ENCODE measurements around the gene TNFRSF13B.

TNFRSF13B gene

DNA sequence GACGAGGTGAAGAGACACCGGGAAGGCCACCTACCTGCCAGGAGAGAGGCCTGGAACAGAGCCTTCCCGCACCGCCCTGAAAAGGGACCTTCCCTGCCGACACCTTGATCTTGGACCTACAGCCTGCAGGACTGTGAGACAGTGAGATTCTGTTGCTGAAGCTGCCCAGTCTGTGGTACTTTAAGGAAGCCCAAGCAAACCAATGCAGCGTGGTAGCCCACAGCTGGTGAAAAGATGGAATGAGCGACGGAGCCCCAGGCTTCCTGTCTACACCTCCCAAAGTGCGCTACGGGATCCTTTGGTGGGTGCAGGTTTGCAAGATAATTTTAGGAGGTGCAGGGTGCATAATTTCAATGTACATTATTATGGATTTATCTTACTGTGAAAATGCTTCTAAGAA is 33.9 kb downstream of the TNFRSF13B start:
- H3K9me3 ChIP-seq (ENCODE audit: low read depth, low read length): no peaks in the 10 kb centered on the region
- DNase-seq (ENCODE audit: low read depth, low spot score): no peak
- H3K27ac ChIP-seq: no peak overlapping the region
- no peak overlapping the region for H3K9ac ChIP-seq (ENCODE audit: insufficient read length)
- H3K36me3 ChIP-seq (ENCODE audit: insufficient read depth, low read length): no peaks in the 10 kb centered on the region
- TF ChIP-seq FOXP2 (optimal IDR thresholded peaks at IDR 0.05; ENCODE audit: control extremely low read depth, extremely low read length, insufficient read depth) (no peak), POLR2AphosphoS5 (IDR thresholded peaks at IDR 0.05; ENCODE audit: borderline replicate concordance, low read depth, low read length) (no peak)
- H3K4me3 ChIP-seq: no peak overlapping the region

DNA sequence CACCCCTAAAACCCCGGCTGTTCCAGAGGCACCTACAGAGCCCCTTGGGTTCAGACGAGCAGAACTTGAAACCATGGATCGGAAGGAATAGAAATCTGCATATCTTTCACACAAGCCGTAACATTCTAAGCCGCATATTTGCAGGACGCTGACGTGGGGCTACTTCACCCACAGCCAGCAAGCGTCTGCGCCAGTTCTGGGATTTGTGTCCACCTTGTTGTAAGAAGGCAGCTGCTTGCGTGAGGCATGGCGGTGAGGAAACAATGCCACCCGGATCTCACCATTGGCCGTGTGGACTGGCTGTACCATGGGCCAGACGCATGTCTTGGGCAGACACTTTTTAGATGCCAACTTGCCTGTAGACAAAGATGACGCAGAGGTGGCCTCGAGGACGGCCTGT is 34.5 kb downstream of the TNFRSF13B start:
- no peak overlapping the region for H3K27ac ChIP-seq
- no peaks in the 10 kb centered on the region for H3K36me3 ChIP-seq (ENCODE audit: insufficient read depth, low read length)
- H3K9ac ChIP-seq (ENCODE audit: insufficient read length): no peak overlapping the region
- DNase-seq (ENCODE audit: low read depth, low spot score): no peak
- TF ChIP-seq POLR2AphosphoS5 (IDR thresholded peaks at IDR 0.05; ENCODE audit: borderline replicate concordance, low read depth, low read length) (no peak), FOXP2 (optimal IDR thresholded peaks at IDR 0.05; ENCODE audit: control extremely low read depth, extremely low read length, insufficient read depth) (no peak), EZH2 (IDR thresholded peaks at IDR 0.05) (no peak)
- no peaks in the 10 kb centered on the region for H3K9me3 ChIP-seq (ENCODE audit: low read depth, low read length)
- no peak overlapping the region for H3K4me3 ChIP-seq

DNA sequence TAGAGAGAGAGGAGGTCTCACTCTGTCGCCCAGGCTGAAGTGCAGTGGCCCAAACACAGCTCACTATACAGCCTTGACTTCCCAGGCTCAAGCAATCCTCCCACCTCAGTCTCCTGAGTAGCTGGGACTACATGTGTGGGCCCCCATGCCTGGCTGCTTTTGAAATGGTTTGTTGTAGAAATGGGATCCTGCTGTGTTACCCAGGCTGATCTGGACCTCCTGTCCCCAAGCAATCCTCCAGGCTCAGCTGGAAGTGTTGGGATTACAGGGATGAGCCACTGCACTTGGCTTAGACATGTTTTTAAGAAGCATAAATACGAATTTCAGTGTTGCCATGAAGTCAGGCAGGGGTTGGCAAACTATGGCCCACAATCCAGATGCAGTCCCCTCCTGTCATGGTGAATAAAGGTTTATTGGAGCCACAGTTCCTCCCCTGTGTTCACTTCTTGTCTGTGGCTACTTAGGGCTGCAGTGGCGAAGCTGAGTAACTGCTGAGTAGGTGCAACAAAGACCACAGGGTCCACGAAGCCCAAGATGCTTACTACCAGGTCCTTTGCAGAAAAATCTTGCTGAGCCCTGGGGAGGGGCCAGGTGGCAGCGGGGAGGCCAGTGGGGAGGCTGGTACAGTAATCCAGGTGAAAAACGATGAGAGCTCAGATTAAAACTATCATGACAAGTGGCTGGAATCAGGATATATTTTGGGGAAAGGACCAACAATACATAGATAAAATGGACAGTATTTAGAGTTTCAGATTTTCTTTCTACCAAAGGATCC is 35.2 kb downstream of the TNFRSF13B start:
- no peak for DNase-seq (ENCODE audit: low read depth, low spot score)
- Histone ChIP-seq H3K4me3 (no peak overlapping the region), H3K27ac (no peak overlapping the region), H3K9ac (ENCODE audit: insufficient read length) (no peak overlapping the region), H3K36me3 (ENCODE audit: insufficient read depth, low read length) (no peaks in the 10 kb centered on the region), H3K9me3 (ENCODE audit: low read depth, low read length) (no peaks in the 10 kb centered on the region)
- no peak for TF ChIP-seq EZH2 (IDR thresholded peaks at IDR 0.05)
- TF ChIP-seq POLR2AphosphoS5 (IDR thresholded peaks at IDR 0.05; ENCODE audit: borderline replicate concordance, low read depth, low read length): no peak
- no peak for TF ChIP-seq FOXP2 (optimal IDR thresholded peaks at IDR 0.05; ENCODE audit: control extremely low read depth, extremely low read length, insufficient read depth)

DNA sequence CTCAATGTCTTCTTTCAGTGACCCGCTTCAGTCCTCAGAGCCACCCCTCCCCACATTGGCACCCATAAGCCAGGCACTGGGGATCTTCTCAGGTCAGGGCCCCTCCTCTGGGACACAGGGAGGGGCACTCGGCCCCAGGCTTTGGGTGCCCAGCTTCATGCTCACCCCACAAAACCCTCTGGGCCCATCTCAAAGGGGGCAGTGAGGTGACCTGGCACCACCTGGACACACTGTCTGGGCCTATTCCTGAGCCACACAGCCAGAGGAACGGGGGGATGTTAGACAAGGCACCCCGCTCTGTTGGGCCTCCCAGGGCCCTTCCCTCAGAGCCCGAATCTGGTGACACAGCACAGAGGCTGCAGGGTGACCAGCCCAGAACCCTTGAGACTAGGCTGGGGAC is 36.1 kb downstream of the TNFRSF13B start:
- H3K9ac ChIP-seq (ENCODE audit: insufficient read length): no peak overlapping the region
- no peak overlapping the region for H3K27ac ChIP-seq
- TF ChIP-seq EZH2 (IDR thresholded peaks at IDR 0.05) (no peak), FOXP2 (optimal IDR thresholded peaks at IDR 0.05; ENCODE audit: control extremely low read depth, extremely low read length, insufficient read depth) (no peak), POLR2AphosphoS5 (IDR thresholded peaks at IDR 0.05; ENCODE audit: borderline replicate concordance, low read depth, low read length) (no peak)
- no peak for DNase-seq (ENCODE audit: low read depth, low spot score)
- H3K36me3 ChIP-seq (ENCODE audit: insufficient read depth, low read length): no peaks in the 10 kb centered on the region
- no peaks in the 10 kb centered on the region for H3K9me3 ChIP-seq (ENCODE audit: low read depth, low read length)
- no peak overlapping the region for H3K4me3 ChIP-seq

DNA sequence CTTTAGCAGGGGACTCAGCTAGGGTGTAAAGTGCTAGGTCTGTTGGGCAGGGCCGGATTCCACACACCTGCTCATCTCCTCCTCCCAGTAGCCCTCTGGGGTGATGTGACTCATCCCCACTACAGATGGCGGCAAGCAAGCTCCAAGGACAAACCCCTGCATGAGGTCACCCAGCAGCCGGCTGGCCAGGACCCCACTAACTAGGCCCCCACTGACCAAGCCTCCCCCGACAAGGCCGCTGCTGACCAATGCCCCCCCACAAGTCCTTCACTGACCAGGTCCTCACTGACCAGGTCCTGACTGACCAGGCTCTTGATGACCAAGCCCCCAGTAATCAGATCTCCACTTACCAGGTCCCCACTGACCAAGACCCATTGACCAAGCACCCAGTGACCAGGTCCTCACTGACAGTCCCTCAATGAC is 36.7 kb downstream of the TNFRSF13B start:
- no peak for DNase-seq (ENCODE audit: low read depth, low spot score)
- H3K9me3 ChIP-seq (ENCODE audit: low read depth, low read length): no peaks in the 10 kb centered on the region
- H3K4me3 ChIP-seq: no peak overlapping the region
- H3K36me3 ChIP-seq (ENCODE audit: insufficient read depth, low read length): no peaks in the 10 kb centered on the region
- TF ChIP-seq POLR2AphosphoS5 (IDR thresholded peaks at IDR 0.05; ENCODE audit: borderline replicate concordance, low read depth, low read length) (no peak), EZH2 (IDR thresholded peaks at IDR 0.05) (no peak), FOXP2 (optimal IDR thresholded peaks at IDR 0.05; ENCODE audit: control extremely low read depth, extremely low read length, insufficient read depth) (no peak)
- H3K9ac ChIP-seq (ENCODE audit: insufficient read length): no peak overlapping the region
- H3K27ac ChIP-seq: no peak overlapping the region

DNA sequence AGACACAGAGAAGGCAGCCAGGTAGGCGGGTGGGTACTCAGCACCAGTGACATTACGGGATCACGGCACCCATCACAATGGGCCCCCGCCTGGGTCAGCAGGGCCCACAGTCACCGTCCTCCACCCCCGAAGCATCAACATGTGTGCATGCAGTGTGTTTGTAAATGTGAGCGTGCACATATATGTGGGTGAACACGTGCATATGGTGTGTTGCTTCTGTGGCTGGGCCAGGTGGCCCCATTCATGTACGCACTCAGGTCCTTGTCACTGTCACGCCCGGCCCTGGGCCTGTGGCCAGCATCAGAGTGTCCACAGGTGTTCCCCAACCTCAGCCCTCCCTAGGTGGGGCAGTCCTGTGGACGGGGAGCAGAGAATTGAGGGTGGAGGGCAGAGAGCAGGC is 37.1 kb downstream of the TNFRSF13B start:
- no peak overlapping the region for H3K9ac ChIP-seq (ENCODE audit: insufficient read length)
- no peak overlapping the region for H3K4me3 ChIP-seq
- H3K9me3 ChIP-seq (ENCODE audit: low read depth, low read length): no peaks in the 10 kb centered on the region
- no peak for DNase-seq (ENCODE audit: low read depth, low spot score)
- no peaks in the 10 kb centered on the region for H3K36me3 ChIP-seq (ENCODE audit: insufficient read depth, low read length)
- H3K27ac ChIP-seq: no peak overlapping the region
- no peak for TF ChIP-seq FOXP2 (optimal IDR thresholded peaks at IDR 0.05; ENCODE audit: control extremely low read depth, extremely low read length, insufficient read depth)
- TF ChIP-seq EZH2 (IDR thresholded peaks at IDR 0.05): no peak
- no peak for TF ChIP-seq POLR2AphosphoS5 (IDR thresholded peaks at IDR 0.05; ENCODE audit: borderline replicate concordance, low read depth, low read length)

DNA sequence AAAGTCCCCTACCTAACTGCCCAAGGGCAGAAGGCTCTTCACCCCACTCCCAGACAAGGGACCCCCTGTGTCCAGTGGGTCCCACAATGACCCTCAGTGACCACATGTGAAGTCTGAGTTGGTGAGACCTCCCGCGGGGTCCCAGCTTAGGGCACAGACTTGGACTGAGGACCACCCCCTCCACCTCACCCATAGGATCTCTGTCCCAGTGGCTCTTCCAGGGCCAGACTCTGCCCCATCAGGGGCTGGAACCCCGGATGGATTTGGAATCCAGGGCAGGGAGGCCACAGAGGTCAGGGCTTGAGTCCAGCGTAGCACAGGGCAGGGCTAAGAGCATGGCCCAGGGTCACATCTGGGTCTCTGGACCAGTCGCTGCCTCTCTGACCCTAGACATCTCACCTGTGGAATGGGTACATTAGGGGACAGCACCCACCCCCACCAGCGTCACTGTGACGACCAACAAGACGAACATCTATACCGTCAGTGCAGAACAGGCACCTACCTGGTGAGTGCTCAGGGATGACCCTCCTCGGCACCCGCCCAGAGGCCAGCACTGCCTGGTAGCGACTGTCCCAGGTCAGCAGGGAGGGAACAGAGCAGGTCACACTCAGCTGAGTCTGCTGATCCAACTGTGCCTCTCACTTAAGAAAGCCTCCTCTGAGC is 37.7 kb downstream of the TNFRSF13B start:
- Histone ChIP-seq H3K9me3 (ENCODE audit: low read depth, low read length) (no peaks in the 10 kb centered on the region), H3K36me3 (ENCODE audit: insufficient read depth, low read length) (no peaks in the 10 kb centered on the region), H3K27ac (no peak overlapping the region), H3K9ac (ENCODE audit: insufficient read length) (no peak overlapping the region), H3K4me3 (no peak overlapping the region)
- TF ChIP-seq FOXP2 (optimal IDR thresholded peaks at IDR 0.05; ENCODE audit: control extremely low read depth, extremely low read length, insufficient read depth) (no peak), EZH2 (IDR thresholded peaks at IDR 0.05) (no peak), POLR2AphosphoS5 (IDR thresholded peaks at IDR 0.05; ENCODE audit: borderline replicate concordance, low read depth, low read length) (no peak)
- DNase-seq (ENCODE audit: low read depth, low spot score): no peak

DNA sequence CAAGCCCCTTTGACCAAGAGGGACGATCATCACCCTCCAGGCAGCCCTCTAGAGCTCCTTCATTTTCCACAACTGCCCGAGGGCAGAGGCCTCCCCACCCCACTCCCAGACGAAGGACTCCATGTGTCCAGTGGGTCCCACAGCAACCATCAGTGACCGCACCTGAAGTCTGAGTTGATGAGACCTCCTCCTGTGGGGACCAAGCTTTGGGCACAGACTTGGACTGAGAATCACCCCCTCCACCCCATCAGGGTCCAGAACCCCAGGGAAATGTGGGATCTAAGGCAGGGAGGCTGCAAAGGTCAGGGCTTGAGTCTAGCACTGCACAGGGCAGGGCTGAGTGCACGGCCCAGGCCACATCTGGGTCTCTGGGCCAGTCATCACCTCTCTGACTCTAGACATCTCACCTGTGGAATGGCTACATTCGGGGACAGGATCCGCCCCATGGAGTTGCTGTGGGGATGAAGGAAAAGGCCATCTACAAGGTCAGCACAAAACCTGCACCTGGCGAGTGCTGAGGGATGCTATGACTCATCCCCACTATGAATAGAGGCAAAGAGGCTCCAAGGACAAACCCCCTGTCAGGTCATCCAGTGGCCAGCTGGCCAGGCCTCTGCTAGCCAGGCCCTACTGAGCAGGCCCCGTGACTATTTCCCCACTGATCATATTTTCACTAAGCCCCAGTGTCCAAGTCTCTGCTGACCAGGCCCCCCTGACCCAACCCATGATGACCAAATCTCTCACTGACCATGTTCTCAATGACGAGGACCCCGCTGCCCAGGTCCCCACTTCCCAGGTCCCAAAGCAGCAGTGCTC is 38.4 kb downstream of the TNFRSF13B start:
- TF ChIP-seq FOXP2 (optimal IDR thresholded peaks at IDR 0.05; ENCODE audit: control extremely low read depth, extremely low read length, insufficient read depth): no peak
- no peak for TF ChIP-seq EZH2 (IDR thresholded peaks at IDR 0.05)
- TF ChIP-seq POLR2AphosphoS5 (IDR thresholded peaks at IDR 0.05; ENCODE audit: borderline replicate concordance, low read depth, low read length): no peak
- Histone ChIP-seq H3K36me3 (ENCODE audit: insufficient read depth, low read length) (no peaks in the 10 kb centered on the region), H3K9ac (ENCODE audit: insufficient read length) (no peak overlapping the region), H3K27ac (no peak overlapping the region), H3K9me3 (ENCODE audit: low read depth, low read length) (no peaks in the 10 kb centered on the region), H3K4me3 (no peak overlapping the region)
- no peak for DNase-seq (ENCODE audit: low read depth, low spot score)
